ENCODE data around the gene FGD5. TPM values are rescaled to one million over a fixed set of nuclear protein-coding genes. Genes with fewer than 3 reads are reported as not detected.

The FGD5 gene
- total and polyA plus RNA-seq, 2 experiments from 2014 or later, result 7.4 to 12.2 TPM

DNA sequence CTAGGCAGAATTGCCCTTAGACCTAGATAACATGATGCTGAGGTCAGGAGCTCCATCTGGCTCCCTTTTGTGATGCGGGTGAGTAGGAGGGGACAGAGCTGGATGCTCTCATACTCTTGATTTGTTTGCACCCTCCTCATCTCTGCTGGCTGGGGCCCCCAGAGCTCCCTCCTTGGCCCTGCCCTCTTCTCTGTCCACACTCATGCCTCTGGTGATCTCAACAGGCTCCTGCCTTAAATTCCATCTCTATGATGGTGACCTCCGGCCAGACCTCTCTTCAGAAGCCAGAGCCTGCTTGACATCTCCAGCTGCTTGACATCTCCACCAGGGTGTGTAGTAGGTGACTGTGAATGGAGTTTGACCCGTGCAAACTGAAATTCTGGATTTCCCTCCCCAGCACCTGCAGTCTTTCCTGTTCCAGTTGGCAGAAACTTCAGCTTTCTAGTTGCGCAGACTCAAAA, 4.3 kb upstream of the FGD5 start:
- no peak overlapping the region for H3K27ac Mint-ChIP-seq
- H4K20me1 ChIP-seq (replicated peaks; ENCODE audit: insufficient read depth), result no peaks in the 10 kb centered on the region
- peaks cover 3% of the 10 kb centered on the region; the same call in 1 of the 3 replicates for H3K36me3 Mint-ChIP-seq (ENCODE audit: low read depth)
- H3K9me3 Mint-ChIP-seq, result no peaks in the 10 kb centered on the region
- H3K27ac ChIP-seq (ENCODE audit: low read depth), result no peak overlapping the region
- H3K4me1 Mint-ChIP-seq, result peaks cover 38% of the 10 kb centered on the region
- ATAC-seq, result no peak
- no peaks in the 10 kb centered on the region for H3F3A ChIP-seq (replicated peaks; ENCODE audit: low read depth)
- no peak overlapping the region; the same call in 2 of the 3 replicates for H3K4me3 Mint-ChIP-seq
- H3K4me2 ChIP-seq, result no peak overlapping the region
- H3K4me3 ChIP-seq, result no peak overlapping the region
- no peak for DNase-seq (ENCODE audit: low spot score)
- H3K9me2 ChIP-seq (ENCODE audit: insufficient read depth), result no peaks in the 10 kb centered on the region
- TF ChIP-seq, protein P1, sequence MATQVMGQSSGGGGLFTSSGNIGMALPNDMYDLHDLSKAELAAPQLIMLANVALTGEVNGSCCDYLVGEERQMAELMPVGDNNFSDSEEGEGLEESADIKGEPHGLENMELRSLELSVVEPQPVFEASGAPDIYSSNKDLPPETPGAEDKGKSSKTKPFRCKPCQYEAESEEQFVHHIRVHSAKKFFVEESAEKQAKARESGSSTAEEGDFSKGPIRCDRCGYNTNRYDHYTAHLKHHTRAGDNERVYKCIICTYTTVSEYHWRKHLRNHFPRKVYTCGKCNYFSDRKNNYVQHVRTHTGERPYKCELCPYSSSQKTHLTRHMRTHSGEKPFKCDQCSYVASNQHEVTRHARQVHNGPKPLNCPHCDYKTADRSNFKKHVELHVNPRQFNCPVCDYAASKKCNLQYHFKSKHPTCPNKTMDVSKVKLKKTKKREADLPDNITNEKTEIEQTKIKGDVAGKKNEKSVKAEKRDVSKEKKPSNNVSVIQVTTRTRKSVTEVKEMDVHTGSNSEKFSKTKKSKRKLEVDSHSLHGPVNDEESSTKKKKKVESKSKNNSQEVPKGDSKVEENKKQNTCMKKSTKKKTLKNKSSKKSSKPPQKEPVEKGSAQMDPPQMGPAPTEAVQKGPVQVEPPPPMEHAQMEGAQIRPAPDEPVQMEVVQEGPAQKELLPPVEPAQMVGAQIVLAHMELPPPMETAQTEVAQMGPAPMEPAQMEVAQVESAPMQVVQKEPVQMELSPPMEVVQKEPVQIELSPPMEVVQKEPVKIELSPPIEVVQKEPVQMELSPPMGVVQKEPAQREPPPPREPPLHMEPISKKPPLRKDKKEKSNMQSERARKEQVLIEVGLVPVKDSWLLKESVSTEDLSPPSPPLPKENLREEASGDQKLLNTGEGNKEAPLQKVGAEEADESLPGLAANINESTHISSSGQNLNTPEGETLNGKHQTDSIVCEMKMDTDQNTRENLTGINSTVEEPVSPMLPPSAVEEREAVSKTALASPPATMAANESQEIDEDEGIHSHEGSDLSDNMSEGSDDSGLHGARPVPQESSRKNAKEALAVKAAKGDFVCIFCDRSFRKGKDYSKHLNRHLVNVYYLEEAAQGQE (IDR thresholded peaks at IDR 0.05; ENCODE audit: unreplicated experiment), result no peak
- TF ChIP-seq POLR2AphosphoS5 (IDR thresholded peaks at IDR 0.05; ENCODE audit: low read depth) (no peak), NANOG (IDR thresholded peaks at IDR 0.05; ENCODE audit: borderline replicate concordance) (no peak), EZH2 (IDR thresholded peaks at IDR 0.05; ENCODE audit: low read depth, unreplicated experiment) (no peak), ZNF114 (CRISPR knock-in tag; IDR thresholded peaks at IDR 0.05) (no peak)
- TF ChIP-seq, protein P2, sequence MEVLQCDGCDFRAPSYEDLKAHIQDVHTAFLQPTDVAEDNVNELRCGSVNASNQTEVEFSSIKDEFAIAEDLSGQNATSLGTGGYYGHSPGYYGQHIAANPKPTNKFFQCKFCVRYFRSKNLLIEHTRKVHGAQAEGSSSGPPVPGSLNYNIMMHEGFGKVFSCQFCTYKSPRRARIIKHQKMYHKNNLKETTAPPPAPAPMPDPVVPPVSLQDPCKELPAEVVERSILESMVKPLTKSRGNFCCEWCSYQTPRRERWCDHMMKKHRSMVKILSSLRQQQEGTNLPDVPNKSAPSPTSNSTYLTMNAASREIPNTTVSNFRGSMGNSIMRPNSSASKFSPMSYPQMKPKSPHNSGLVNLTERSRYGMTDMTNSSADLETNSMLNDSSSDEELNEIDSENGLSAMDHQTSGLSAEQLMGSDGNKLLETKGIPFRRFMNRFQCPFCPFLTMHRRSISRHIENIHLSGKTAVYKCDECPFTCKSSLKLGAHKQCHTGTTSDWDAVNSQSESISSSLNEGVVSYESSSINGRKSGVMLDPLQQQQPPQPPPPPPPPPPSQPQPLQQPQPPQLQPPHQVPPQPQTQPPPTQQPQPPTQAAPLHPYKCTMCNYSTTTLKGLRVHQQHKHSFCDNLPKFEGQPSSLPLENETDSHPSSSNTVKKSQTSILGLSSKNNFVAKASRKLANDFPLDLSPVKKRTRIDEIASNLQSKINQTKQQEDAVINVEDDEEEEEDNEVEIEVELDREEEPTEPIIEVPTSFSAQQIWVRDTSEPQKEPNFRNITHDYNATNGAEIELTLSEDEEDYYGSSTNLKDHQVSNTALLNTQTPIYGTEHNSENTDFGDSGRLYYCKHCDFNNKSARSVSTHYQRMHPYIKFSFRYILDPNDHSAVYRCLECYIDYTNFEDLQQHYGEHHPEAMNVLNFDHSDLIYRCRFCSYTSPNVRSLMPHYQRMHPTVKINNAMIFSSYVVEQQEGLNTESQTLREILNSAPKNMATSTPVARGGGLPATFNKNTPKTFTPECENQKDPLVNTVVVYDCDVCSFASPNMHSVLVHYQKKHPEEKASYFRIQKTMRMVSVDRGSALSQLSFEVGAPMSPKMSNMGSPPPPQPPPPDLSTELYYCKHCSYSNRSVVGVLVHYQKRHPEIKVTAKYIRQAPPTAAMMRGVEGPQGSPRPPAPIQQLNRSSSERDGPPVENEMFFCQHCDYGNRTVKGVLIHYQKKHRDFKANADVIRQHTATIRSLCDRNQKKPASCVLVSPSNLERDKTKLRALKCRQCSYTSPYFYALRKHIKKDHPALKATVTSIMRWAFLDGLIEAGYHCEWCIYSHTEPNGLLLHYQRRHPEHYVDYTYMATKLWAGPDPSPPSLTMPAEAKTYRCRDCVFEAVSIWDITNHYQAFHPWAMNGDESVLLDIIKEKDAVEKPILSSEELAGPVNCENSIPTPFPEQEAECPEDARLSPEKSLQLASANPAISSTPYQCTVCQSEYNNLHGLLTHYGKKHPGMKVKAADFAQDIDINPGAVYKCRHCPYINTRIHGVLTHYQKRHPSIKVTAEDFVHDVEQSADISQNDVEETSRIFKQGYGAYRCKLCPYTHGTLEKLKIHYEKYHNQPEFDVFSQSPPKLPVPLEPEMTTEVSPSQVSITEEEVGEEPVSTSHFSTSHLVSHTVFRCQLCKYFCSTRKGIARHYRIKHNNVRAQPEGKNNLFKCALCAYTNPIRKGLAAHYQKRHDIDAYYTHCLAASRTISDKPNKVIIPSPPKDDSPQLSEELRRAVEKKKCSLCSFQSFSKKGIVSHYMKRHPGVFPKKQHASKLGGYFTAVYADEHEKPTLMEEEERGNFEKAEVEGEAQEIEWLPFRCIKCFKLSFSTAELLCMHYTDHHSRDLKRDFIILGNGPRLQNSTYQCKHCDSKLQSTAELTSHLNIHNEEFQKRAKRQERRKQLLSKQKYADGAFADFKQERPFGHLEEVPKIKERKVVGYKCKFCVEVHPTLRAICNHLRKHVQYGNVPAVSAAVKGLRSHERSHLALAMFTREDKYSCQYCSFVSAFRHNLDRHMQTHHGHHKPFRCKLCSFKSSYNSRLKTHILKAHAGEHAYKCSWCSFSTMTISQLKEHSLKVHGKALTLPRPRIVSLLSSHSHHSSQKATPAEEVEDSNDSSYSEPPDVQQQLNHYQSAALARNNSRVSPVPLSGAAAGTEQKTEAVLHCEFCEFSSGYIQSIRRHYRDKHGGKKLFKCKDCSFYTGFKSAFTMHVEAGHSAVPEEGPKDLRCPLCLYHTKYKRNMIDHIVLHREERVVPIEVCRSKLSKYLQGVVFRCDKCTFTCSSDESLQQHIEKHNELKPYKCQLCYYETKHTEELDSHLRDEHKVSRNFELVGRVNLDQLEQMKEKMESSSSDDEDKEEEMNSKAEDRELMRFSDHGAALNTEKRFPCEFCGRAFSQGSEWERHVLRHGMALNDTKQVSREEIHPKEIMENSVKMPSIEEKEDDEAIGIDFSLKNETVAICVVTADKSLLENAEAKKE (CRISPR knock-in tag; IDR thresholded peaks at IDR 0.05), result no peak
- TF ChIP-seq, protein P3, sequence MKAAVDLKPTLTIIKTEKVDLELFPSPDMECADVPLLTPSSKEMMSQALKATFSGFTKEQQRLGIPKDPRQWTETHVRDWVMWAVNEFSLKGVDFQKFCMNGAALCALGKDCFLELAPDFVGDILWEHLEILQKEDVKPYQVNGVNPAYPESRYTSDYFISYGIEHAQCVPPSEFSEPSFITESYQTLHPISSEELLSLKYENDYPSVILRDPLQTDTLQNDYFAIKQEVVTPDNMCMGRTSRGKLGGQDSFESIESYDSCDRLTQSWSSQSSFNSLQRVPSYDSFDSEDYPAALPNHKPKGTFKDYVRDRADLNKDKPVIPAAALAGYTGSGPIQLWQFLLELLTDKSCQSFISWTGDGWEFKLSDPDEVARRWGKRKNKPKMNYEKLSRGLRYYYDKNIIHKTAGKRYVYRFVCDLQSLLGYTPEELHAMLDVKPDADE (IDR thresholded peaks at IDR 0.05), result no peak
- 0 out of 2 replicates have a peak, but pooled peaks cover 3% of the 10 kb centered on the region for H3K79me2 ChIP-seq (replicated peaks; ENCODE audit: insufficient read depth)
- peaks cover 33% of the 10 kb centered on the region for H3K27me3 ChIP-seq (ENCODE audit: insufficient read depth)
- H3K36me3 ChIP-seq (ENCODE audit: insufficient read depth), result no peaks in the 10 kb centered on the region
- H2AFZ ChIP-seq, result no peak overlapping the region
- H3K4me1 ChIP-seq (ENCODE audit: insufficient read depth), result peaks cover 17% of the 10 kb centered on the region
- H3K27me3 Mint-ChIP-seq (ENCODE audit: insufficient read depth, low read depth, poor library complexity), result peaks cover 28% of the 10 kb centered on the region
